SJCRH30 (cell line): ENCODE results near the gene ZHX3. TPM values are rescaled to one million over a fixed set of nuclear protein-coding genes. Genes with fewer than 3 reads are reported as not detected.
"Not testable (repeated sequence)": the region's sequence is repeated elsewhere in the genome, so short reads cannot be mapped to it uniquely, and the experiment has no call there.

Source experiments
- DNase-seq, 2 experiments: peaks; one replicate each; pipeline ENCODE4 v3.0.0-alpha.2; 2015 to 2020
- H3K27ac ChIP-seq: fragments of 250-450 bp; sonication (Bioruptor Pico); 2 replicates; pipeline ENCODE4 v1.5.1; 2020; ENCODE audit warnings: mild to moderate bottlenecking, moderate library complexity
- H3K27me3 ChIP-seq: fragments of 250-450 bp; sonication (Bioruptor Pico); 2 replicates; pipeline ENCODE4 v1.5.1; 2020; ENCODE audit warnings: mild to moderate bottlenecking, moderate library complexity
- H3K36me3 ChIP-seq: fragments of 250-450 bp; sonication (Bioruptor Pico); 2 replicates; pipeline ENCODE4 v1.5.1; 2020; ENCODE audit warnings: mild to moderate bottlenecking, moderate library complexity
- H3K4me1 ChIP-seq: fragments of 250-450 bp; sonication (Bioruptor Pico); 2 replicates; pipeline ENCODE4 v1.5.1; 2020; ENCODE audit warnings: mild to moderate bottlenecking, moderate library complexity
- H3K4me3 ChIP-seq: fragments of 250-450 bp; sonication (Bioruptor Pico); 2 replicates; pipeline ENCODE4 v1.5.1; 2020; ENCODE audit warnings: mild to moderate bottlenecking, moderate library complexity
- H3K9me3 ChIP-seq: fragments of 250-450 bp; sonication (Bioruptor Pico); replicated peaks from 2 replicates; pipeline ENCODE4 v1.5.1; 2020; ENCODE audit warnings: mild to moderate bottlenecking, moderate library complexity
- total RNA-seq: library from RNA; depleted of rRNA; stranded (reverse); fragments of >200 nt; shearing (Covaris generic); gene quantifications from 2 replicates; pipeline ENCODE4 v1.2.3, GENCODE V29; 2014; rRNA removed

The ZHX3 gene
- total RNA-seq, 1 experiment from 2014 or later = 16.2 TPM

- no peaks in the 10 kb centered on the region for H3K9me3 ChIP-seq
- DNase-seq = no peak
- no peak overlapping the region for H3K4me3 ChIP-seq
- peaks cover 6% of the 10 kb centered on the region; the same call in 1 of the 2 replicates for H3K36me3 ChIP-seq
- H3K27me3 ChIP-seq = no peaks in the 10 kb centered on the region
- no peak overlapping the region for H3K27ac ChIP-seq
- peaks cover 16% of the 10 kb centered on the region for H3K4me1 ChIP-seq
Measured at GRCh38 chr20:41134362-41135186, 183.0 kb downstream of the ZHX3 start.

DNA sequence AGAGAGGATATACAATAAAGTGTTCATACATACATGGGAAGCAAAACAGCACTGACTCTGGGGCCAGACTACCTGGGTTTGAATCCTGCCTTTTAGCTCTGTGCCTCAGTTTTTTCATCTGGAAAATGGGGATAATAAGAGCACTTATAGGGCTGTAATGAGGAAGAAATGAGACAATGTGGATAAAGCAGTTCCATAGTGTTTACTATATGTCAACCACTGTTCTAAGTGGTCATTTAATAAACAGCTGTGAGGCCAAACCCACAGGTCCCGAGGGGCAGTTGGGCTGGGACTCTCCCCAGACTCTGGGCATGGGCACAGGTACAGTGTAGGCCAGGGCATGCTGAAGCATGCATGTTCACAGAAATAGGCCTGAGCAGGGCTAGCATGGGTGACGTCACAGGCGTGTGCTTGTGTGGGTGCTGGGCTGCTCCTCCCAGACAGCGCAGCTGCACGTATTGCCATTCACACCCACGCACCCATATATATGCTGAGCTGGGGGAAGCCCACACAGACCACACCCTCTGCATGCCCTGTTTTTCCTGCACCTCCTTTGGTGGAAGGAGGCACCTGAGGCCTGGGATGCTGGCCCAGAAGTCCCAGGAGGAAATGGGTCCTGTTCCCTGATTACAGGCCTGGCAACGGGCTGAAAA is 183.7 kb downstream of the ZHX3 start:
- Histone ChIP-seq H3K9me3 (peaks cover 2% of the 10 kb centered on the region; the same call in 1 of the 2 replicates), H3K36me3 (peaks cover 8% of the 10 kb centered on the region; the same call in 1 of the 2 replicates), H3K4me1 (peaks cover 11% of the 10 kb centered on the region), H3K27ac (no peak overlapping the region), H3K4me3 (no peak overlapping the region), H3K27me3 (no peaks in the 10 kb centered on the region)
- DNase-seq = peak; percentile 66 to 73

- not testable (repeated sequence) for H3K9me3 ChIP-seq, H3K27me3 ChIP-seq, H3K4me3 ChIP-seq, H3K27ac ChIP-seq, DNase-seq
- peaks cover 11% of the 10 kb centered on the region for H3K4me1 ChIP-seq
- H3K36me3 ChIP-seq = peaks cover 16% of the 10 kb centered on the region
Measured at GRCh38 chr20:41132388-41132775, 185.1 kb downstream of the ZHX3 start.

GRCh38 chr20:41131594-41132387 is 185.7 kb downstream of the ZHX3 start:
- no peak for DNase-seq

More at GRCh38 chr20:41131594-41132387, 185.7 kb downstream of the ZHX3 start:
- H3K36me3 ChIP-seq = peaks cover 21% of the 10 kb centered on the region
- H3K4me3 ChIP-seq = no peak overlapping the region
- H3K27ac ChIP-seq = no peak overlapping the region
- H3K27me3 ChIP-seq = no peaks in the 10 kb centered on the region
- peaks cover 11% of the 10 kb centered on the region for H3K4me1 ChIP-seq
- peaks cover 9% of the 10 kb centered on the region; the same call in 1 of the 2 replicates for H3K9me3 ChIP-seq

Other genes with a start within 250 kb of the ZHX3 start
- 163 and 196 TPM in 2 replicates for gene PLCG1, start 180.2 kb downstream of the ZHX3 start, total RNA-seq
- gene LPIN3, start 23.1 kb upstream of the ZHX3 start, total RNA-seq = 1.2 and 2.3 TPM in 2 replicates
- 11.7 and 12.0 TPM in 2 replicates for gene EMILIN3, start 49.1 kb upstream of the ZHX3 start, total RNA-seq